IPS DF 6.9 (cell line): Measurements from ENCODE around the gene MAPT.

Source experiments
- DNase-seq: peaks from one replicate; pipeline ENCODE4 v3.0.0-alpha.2; 2013; ENCODE audit warnings: low read depth, low spot score
- H3K27ac ChIP-seq: one replicate; pipeline ENCODE4 v1.5.1; 2013; ENCODE audit warnings: low read length, control low read depth
- H3K27me3 ChIP-seq: 2 replicates; pipeline ENCODE4 v1.6.1; 2013; ENCODE audit warnings: mild to moderate bottlenecking, low read length; ENCODE audit not compliant: control insufficient read depth, insufficient read depth
- H3K36me3 ChIP-seq: 2 replicates; pipeline ENCODE4 v1.6.1; 2013; ENCODE audit warnings: low read length; ENCODE audit not compliant: control insufficient read depth, insufficient read depth
- H3K4me1 ChIP-seq: 2 replicates; pipeline ENCODE4 v1.6.1; 2013; ENCODE audit warnings: low read length; ENCODE audit not compliant: control insufficient read depth, insufficient read depth
- H3K4me3 ChIP-seq: 2 replicates; pipeline ENCODE4 v1.5.1; 2013; ENCODE audit warnings: mild to moderate bottlenecking, low read length
- H3K9me3 ChIP-seq: 2 replicates; pipeline ENCODE4 v1.6.1; 2013; ENCODE audit warnings: low read length, inconsistent platforms; ENCODE audit not compliant: control insufficient read depth, insufficient read depth
- WGBS: extraction: QIAGEN DNeasy Blood & Tissue Kit; methylation state at CpG from one replicate; pipeline ENCODE4 v1.1.7; 2013; ENCODE audit warnings: mixed read lengths, missing lambda C conversion rate; ENCODE audit not compliant: insufficient read length, insufficient coverage; 5-methylcytosine and 5-hydroxymethylcytosine counted together

MAPT gene

GRCh38 chr17:45971698-45972141, 77.4 kb downstream of the MAPT start:
- DNase-seq = peak; percentile 37
- Histone ChIP-seq H3K4me1 (no peaks in the 10 kb centered on the region), H3K27me3 (no peaks in the 10 kb centered on the region), H3K9me3 (no peaks in the 10 kb centered on the region), H3K4me3 (no peak overlapping the region), H3K36me3 (no peaks in the 10 kb centered on the region), H3K27ac (no peak overlapping the region)
- no CpG with 5 or more reads among the region's 14 CpGs for WGBS

DNA sequence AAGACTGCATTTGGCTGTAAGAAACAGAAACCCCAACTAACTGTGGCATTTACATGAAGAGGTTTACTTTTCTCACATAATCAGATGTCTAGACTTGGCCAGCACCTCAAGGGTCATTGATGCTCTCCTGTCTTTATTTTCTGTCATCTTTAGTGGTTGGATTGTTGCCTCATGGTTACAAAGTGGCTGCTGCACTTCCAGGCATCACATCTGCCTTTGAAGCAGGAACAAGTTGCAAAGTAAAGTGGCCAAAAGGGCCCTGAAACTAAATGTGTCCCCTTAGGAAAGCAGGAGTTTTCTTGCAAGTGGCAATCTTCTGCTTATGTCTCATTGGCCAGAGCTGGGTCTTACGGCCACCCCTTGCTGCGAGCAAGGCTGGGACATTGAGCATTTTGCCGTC, 78.2 kb downstream of the MAPT start:
- H3K27me3 ChIP-seq = no peaks in the 10 kb centered on the region
- no peak overlapping the region for H3K4me3 ChIP-seq
- no CpG with 5 or more reads among the region's 3 CpGs for WGBS
- no peaks in the 10 kb centered on the region for H3K36me3 ChIP-seq
- no peak for DNase-seq
- no peaks in the 10 kb centered on the region for H3K9me3 ChIP-seq
- H3K4me1 ChIP-seq = no peaks in the 10 kb centered on the region
- no peak overlapping the region for H3K27ac ChIP-seq

DNA sequence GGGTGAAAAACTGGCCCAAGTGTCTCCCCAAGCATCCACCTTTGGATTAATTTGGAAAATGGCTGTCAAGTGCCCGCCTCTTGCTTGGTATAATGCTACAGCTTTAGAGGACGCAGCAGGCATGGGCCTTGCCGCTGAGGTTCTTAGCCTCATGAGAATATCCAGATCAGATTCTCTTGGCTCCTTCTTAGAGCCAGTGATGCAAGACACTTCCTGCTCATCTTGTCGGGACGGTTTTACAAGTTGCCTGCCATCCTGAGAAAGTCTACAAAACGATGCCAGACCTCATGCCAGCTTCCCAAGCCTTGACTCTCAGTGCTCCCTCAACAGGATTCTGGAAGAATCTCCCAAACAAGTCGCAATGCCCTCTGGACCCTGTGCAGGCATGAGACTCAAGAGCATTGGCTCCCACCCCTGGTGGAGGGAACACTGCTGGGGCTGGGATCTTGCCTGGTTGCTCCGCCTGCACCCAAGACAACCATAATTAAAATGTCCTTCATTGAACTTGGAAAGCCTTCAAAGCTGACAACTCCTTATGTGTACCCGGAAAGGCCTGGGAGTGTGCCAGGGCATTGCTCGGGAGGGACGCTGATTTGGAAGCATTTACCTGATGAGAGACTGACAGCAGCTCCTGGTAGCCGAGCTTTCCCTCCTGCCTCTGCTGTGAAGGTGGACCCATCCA, 78.9 kb downstream of the MAPT start:
- no peak overlapping the region for H3K27ac ChIP-seq
- no peak overlapping the region for H3K4me3 ChIP-seq
- H3K27me3 ChIP-seq = no peaks in the 10 kb centered on the region
- no peaks in the 10 kb centered on the region for H3K4me1 ChIP-seq
- no peak for DNase-seq
- no CpG with 5 or more reads among the region's 12 CpGs for WGBS
- H3K36me3 ChIP-seq = no peaks in the 10 kb centered on the region
- no peaks in the 10 kb centered on the region for H3K9me3 ChIP-seq

GRCh38 chr17:45973946-45974859, 79.8 kb downstream of the MAPT start:
- no peaks in the 10 kb centered on the region for H3K4me1 ChIP-seq
- no peak overlapping the region for H3K4me3 ChIP-seq
- H3K27me3 ChIP-seq = no peaks in the 10 kb centered on the region
- H3K9me3 ChIP-seq = no peaks in the 10 kb centered on the region
- H3K36me3 ChIP-seq = no peaks in the 10 kb centered on the region
- WGBS = no CpG with 5 or more reads among the region's 17 CpGs
- no peak for DNase-seq
- H3K27ac ChIP-seq = no peak overlapping the region

GRCh38 chr17:45974916-45975630, 80.7 kb downstream of the MAPT start:
- Histone ChIP-seq H3K4me1 (no peaks in the 10 kb centered on the region), H3K36me3 (no peaks in the 10 kb centered on the region), H3K27me3 (no peaks in the 10 kb centered on the region), H3K27ac (no peak overlapping the region), H3K9me3 (no peaks in the 10 kb centered on the region), H3K4me3 (no peak overlapping the region)
- DNase-seq = no peak
- WGBS = no CpG with 5 or more reads among the region's 10 CpGs

DNA sequence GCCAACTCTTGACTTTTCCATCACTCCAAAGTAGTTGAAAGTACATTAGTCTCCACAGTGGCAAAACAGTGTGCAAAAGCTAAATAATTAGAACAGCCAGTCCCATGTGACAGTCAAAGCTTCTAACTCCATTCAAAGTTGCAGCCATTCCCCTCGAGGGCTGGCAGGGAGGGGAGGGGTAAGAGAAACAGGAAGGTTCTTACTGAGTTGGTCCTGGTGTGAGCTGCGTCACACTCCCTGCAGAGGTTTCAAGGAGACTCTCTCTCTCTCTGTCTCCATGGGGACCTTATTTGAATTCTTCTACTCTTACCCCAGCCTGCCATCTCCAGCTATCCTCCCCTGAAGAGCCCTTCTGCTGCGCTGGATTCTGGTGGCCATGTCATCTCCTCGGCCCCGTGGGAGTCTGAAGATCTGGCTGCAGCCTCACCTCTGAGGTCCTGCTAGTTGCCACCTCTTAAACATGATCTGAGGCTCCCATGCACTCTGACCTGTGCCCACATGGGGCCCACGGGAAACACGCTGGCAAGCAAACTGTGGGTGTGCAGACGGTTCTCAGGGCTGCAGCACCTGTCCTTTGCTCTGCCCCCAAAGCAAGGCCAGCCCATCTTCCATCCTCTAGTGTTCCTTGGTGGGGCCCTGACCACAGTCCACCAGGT, 81.4 kb downstream of the MAPT start:
- H3K27ac ChIP-seq = no peak overlapping the region

DNA sequence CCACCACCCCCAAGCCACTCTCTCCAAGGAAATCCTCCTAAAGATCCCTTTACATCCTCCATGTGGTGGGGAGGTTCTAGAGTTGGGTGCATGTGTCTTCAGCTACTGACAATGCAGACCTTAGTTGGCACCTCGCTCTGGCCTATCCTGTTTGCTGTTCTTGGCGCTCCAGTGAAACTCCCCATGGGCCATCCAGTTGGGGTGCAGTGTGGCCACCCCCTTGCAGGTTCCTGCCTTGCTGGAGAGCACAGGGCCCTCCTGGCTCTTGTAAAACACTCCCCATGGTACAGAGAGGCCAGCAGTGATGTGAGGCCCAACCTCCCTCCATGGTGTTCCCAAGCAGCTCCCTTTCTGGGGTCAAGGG, 82.0 kb downstream of the MAPT start:
- H3K36me3 ChIP-seq = no peaks in the 10 kb centered on the region
- no peak overlapping the region for H3K27ac ChIP-seq
- H3K4me1 ChIP-seq = no peaks in the 10 kb centered on the region
- no peaks in the 10 kb centered on the region for H3K27me3 ChIP-seq
- H3K4me3 ChIP-seq = no peak overlapping the region
- WGBS = no CpG with 5 or more reads among the region's 2 CpGs
- no peaks in the 10 kb centered on the region for H3K9me3 ChIP-seq
- no peak for DNase-seq

More for the DNA sequence above, 81.4 kb downstream of the MAPT start:
- no peak for DNase-seq
- no peaks in the 10 kb centered on the region for H3K36me3 ChIP-seq
- WGBS = no CpG with 5 or more reads among the region's 8 CpGs
- H3K4me3 ChIP-seq = no peak overlapping the region
- H3K4me1 ChIP-seq = no peaks in the 10 kb centered on the region
- H3K27me3 ChIP-seq = no peaks in the 10 kb centered on the region
- H3K9me3 ChIP-seq = no peaks in the 10 kb centered on the region

DNA sequence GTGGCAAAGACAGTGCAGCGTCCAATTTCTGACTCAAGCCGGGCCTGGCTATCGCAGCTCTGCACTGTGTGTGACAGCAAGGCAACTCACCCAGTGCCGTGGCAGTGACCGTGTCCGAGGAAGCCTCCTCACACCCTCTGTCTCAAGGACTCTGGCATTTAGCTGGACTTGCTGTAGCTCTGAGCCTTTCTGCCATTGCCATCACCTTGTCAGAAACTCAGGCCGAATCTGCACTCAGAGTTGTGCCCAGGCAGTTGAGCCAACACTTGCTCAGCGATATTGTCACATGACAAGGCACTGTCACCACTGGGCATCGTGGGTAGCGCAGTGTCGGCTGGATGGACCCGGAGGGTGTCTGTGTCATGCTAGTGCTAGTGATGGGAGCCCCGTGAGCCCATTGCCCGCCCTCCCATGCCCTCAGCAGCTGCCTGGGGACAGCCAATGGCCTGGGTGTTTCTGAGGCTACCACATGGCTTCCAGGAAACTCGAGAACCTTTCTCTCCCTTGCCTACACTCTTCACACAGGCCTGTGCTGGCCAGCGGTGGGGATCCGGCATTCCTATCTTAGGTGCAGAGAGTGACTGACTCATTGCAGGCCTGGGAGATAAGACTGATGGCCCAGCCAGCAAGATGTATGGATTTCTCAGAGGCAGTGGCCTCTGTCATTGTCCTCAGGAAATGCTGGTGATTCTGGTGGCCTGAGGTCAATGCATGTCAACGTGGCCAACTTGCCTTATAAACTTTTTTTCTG, 82.6 kb downstream of the MAPT start:
- no peak overlapping the region for H3K4me3 ChIP-seq
- no peaks in the 10 kb centered on the region for H3K4me1 ChIP-seq
- no peak for DNase-seq
- H3K27ac ChIP-seq = no peak overlapping the region
- no peaks in the 10 kb centered on the region for H3K27me3 ChIP-seq
- no peaks in the 10 kb centered on the region for H3K9me3 ChIP-seq
- no CpG with 5 or more reads among the region's 18 CpGs for WGBS
- no peaks in the 10 kb centered on the region for H3K36me3 ChIP-seq

GRCh38 chr17:45977506-45977824, 83.1 kb downstream of the MAPT start:
- no CpG with 5 or more reads among the region's 4 CpGs for WGBS
- Histone ChIP-seq H3K36me3 (no peaks in the 10 kb centered on the region), H3K27me3 (no peaks in the 10 kb centered on the region), H3K4me1 (no peaks in the 10 kb centered on the region), H3K27ac (no peak overlapping the region), H3K4me3 (no peak overlapping the region), H3K9me3 (no peaks in the 10 kb centered on the region)
- DNase-seq = no peak
